GM18861 (cell line): ENCODE results near the gene MTUS2.

Source experiments
- ATAC-seq: cut with Tn5 transposase; IDR thresholded peaks from one replicate; pipeline ENCODE4 v1.9.1; 2021; ENCODE audit not compliant: unreplicated experiment

MTUS2 gene

DNA sequence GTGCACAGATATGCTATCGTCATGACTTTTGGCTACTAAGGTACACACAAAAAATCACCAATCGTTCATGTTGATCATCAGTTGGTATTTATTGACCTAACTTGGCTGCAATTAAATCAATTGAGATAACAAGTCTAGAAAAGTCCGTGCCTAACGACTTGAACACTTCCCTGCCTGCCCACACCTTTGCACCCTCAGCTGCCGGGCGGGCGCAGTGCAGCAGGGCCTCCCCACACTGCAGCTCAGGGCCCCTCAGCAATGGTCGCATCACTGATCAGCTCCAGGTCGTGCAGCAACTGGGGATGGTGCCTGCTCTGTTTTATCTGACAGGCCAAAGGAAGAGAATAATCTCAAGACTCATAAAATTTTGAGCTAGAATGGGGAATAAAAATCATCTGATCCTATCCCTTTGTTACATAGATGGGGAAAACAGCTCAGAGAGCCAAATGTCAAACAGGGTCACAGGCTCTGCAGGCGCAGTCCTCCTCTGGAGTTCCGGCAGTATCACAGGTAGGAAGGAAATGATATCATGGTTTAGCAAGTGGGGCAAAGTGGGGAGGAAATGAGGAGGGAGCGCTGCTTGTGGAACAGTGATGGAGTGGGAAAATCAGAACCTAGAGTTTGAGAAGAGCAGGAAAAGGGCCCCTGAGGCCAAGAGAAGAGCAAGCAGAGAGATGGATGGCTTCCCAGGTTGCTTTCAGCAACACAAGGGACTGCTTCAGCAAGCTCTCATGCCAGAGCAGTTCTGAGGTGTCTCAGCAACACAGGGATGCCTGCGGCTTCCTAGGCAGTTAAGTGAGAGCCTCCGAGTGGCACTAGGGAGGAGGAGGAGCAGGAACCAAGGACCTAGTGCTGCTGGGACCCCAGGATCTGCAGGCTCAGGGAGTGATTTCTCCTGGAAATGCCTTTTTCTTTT is 717.9 kb downstream of the MTUS2 start:
- ATAC-seq, result no peak

DNA sequence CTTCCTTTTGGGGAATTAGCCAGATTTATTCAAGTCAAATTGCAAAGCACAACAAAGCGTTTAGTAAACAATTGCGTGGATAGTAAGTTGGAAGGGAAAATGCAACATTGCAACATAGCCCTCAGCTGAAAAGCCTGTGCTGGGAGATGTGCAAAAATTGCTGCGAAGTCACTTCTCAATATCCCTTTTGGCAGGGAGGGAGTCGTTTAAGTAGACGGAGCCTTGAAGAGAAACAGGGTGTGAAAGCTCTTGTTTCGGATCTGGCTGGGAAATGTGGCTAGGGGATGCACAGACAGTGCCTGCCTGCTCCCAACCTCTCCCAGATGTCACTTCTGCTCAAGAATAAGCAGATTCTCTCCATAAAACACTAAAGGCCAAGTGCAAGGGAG is 718.5 kb downstream of the MTUS2 start:
- no peak for ATAC-seq

DNA sequence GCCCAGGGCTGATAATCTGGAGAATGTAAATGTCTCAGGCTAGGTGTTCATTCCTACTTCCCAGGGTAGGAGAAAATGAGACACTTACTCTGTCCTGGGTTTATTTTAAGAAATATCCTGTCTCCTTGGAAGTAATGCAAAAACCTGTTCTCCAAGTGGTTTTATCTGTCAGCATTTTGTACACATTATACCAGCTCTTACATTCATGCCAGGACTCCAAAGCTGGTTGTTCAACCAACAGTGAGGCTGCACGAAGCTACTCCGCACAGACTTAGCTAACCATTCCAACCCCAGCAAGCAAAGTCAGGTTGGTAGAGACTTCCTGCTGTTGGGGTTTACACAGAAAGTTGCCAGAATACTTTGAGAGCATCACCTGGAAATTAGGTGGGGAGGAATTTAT is 719.7 kb downstream of the MTUS2 start:
- ATAC-seq, result no peak

DNA sequence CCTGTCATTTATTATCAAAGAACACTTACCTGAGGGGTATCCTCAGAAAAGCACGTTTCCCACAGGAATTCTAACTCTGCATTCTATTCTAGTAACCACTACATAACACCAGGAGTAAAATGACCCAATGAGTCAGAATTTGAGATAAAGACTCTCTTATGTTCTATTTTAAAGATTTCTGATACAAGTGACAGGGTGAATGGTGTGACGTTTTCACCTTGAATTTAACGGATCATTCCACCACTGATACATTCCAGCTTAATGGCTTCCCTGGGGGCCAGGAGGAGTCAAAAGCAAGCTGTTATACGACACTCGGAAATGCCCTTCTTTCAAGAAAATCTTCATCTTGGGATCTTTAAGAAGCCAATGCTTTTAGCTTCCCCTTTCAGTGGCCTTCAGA is 720.2 kb downstream of the MTUS2 start:
- no peak for ATAC-seq

DNA sequence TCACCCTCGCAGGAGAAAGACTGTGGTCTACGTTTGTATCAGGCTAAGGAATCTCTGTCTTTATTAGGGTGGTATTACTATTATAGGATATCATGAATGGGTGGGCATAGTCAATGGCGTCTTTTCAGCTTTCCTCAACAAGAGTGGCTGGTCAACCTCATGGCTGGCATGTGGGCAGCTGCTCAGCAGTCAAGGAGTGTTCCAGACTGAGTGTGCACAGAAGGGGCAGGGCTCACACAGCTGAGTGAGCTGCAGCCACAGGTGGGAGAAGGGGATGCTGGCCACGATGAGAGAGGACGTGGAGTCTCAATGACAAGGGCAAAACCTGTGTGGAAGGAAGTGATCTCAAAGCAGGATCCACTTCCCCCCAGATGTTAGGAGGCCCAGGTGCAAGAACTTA is 720.7 kb downstream of the MTUS2 start:
- no peak for ATAC-seq

DNA sequence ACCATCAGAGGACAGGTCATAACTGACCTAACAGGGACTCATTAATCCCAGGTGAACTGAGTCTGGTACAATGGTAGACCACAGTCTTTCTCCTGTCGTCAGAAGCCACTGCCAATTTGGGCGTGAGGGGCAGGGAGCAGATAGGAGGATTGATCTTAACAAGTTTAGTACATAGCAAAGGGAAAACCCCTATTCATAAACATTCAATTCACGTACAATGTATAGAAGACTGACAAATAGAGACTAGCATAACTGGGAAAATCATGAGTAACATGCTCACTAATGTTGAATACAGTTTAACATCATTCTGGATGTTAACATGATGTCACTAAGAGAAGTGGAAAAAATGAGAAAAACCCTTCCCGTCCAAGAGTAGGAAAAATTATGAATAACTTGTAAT is 721.3 kb downstream of the MTUS2 start:
- ATAC-seq, result no peak

DNA sequence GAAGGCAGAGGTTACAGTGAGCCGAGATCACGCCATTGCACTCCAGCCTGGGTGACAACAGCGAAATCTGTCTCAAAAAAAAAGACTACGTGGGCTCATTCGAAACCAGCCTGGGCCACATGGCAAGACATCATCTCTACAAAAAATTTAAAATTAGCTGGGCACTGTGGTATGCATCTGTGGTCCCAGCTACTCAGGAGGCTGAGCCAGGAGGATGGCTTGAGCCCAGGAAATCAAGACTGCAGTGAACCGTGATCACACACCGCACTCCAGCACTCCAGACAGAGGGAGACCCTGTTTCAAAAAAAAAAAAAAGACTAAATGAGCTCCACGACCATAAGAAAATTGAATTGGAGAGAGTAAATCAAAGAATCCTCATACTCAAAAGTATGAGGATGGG is 722.2 kb downstream of the MTUS2 start:
- ATAC-seq, result no peak

DNA sequence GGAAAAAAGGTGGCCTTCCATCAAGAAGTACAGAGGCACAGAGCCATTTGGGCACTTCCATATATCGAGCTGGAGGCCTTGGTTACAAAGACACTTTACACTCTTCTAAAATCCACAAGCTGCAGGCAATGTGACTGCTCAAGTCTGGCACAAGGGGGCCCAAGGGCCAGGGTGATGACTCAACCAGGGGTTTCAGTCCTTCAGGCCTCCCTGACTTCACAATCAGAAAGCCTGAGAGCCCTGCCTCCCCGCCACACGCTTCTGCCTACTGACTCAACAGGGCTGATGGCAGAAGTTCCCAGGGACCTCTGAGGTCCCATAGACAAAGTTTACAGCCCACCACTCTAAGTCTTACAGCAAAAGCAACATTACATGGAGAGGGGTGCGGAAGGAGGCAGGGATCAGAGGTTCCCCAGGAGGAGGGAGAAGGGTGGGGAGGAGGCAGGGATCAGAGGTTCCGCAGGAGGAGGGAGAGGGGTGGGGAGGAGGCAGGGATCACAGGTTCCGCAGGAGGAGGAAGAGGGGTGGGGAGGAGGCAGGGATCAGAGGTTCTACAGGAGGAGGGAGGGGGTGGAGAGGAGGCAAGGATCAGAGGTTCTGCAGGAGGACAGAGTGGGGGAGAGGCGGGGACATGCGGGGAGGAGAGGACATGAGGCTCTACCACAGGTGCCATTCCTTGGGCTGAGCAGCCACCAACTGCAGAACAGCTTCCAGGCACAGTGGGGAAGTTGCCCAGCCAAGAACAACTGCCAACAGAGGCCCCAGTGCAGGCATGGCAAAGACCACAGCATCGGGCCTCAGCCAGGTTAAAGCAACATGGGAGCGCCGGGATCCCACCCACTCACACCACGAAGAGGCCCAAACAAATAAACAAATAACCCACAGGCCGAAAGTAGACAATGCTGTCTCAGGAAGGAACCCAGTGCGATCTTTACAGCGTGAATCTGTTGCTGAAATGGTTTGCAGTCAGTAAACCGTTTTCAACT is 723.4 kb downstream of the MTUS2 start:
- peak; percentile 97 for ATAC-seq

DNA sequence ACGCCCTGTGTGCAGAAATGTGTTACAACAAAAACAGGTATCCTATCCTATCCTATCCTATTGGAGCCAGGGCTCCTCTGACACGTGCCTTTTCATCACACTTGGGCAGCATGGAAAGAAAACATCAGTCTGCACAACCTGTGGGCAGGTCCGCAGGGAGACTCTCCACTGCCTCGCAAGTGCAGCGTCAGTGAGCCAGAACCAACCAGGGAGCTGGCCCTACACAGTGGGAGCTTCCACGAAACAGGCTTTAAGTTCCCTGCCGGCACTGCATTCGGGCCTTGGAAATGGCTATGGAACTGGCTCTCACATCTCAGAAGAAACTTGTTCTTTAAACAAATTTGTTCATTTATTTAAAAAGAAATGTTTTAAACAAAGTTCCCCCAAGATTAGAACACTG is 725.8 kb downstream of the MTUS2 start:
- no peak for ATAC-seq

DNA sequence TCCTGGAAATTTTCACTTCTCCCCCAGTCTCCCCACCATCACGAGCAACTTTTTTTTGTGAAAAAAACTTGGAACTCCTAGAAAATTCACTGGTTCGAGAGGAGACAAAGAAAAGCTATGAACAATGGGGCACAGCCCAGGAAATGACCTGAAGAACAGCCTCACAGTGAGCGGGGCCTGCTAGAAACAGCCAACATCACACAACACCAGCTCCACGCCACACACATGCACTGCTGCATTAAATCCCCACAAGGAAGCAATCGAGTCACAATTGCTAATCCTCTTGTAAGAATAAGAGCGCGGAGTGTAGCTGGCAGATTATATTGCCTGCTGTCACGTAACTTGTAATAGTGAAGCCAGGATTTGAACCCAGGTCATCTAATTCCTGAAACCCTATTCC is 726.5 kb downstream of the MTUS2 start:
- ATAC-seq, result no peak

DNA sequence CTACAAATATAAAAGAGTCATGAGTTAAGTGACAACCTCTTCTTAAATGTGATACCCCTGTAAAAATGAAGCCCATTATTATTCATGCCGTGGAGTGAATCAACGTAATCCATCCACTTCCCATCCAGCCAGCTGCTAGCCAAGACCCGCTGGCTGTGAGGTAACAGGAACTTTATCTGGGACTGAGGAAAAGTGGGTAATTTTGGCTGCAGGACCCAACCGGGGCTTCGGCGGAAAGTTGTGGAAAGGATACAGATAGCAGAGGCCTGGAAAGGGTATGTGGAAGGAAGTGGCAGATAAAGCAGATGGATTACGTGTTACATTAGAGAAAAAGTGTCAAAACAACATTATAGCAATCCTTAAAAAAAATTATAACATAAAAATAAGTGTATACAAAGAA is 727.0 kb downstream of the MTUS2 start:
- no peak for ATAC-seq

DNA sequence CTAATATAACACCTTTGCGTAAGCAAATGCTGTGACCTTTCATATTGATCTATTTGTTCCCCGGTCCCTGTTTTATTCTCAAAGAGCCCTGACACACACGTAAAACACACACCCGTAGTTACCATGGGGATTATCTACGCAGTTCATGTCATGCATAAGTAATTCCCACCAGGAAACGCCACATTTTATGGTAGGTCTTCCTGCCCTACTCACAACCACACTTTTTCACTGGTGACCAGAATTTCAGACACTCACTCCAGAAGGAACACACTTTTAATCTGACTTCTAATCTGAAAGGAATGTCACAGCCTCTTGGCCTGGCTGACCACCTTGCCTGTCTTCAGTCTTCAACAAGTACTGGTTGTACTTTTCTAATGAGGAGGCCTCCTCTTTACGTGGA is 728.6 kb downstream of the MTUS2 start:
- no peak for ATAC-seq

DNA sequence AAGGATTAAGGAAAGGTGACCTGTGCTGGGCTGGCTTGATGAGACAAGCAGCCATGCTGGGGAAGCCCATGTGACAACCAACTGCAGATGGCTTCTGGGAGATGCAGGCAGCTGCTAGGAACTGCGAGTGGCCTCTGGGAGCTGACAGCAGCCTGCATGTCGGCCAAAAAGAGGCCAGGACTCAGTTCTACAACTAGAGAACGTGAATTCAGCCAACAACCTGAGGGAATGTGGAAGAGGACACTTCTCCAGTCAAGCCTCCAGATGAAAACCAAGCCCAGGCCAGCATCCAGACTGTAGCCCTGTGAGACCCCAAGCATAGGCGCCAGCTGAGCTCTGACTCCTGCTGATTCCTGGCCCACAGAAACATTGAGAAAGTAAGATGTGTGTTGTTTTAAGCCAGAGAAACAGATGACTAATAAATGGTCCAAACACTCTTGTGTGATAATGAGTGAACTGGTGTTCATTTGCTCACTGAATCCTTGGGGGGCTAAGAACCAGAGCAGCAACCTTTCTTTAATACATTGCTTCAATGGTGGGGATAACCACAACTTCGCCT is 730.4 kb downstream of the MTUS2 start:
- ATAC-seq, result no peak

DNA sequence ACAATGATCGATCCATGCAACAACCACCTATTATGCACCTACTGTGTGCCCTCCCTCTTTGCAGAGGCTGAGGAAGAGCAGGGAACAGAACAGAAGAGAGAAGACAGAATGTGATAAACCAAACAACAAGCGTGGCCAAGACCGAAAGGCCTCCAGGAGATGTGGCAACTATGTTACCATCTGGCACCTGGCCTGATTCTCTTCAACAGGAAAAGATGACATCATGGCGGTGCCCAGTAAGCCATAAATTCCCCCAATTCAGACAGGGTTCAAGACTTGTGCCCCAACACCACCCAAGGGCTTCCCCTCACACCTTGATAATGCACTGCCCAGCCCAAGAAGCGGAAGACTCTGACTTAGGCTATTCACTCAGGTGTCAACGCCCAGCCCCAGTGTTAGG is 731.1 kb downstream of the MTUS2 start:
- no peak for ATAC-seq
